NCI-H187 (cell line): ENCODE measurements around the gene WNT7A.

Experiments used
- DNase-seq, 2 experiments: peaks; one replicate each; lab custom pipeline; 2025; lab: John Stamatoyannopoulos, UW

Gene WNT7A

DNA sequence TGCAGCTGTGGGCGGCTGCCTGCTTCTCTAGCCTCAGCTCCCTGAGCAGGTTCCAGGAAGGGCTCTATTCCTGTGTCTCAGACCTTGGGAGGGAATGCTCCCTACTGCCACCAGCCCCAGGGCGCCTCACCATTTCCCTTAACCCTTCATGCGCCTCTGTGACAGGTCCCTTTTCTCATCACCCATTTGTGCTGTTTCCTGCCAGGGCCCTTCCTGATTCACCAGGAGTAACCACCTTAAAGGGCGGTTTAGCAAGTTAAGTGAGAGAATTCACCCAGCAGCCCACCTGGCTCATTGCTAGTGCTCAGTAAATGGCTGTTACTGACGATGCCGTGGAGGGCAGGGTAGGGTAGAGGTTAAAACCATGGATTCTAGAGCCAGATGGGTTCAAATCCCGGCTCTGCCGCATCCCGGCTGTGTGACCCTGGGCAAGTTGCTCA lies 87.8 kb downstream of the WNT7A start:
- DNase-seq, result no peak

DNA sequence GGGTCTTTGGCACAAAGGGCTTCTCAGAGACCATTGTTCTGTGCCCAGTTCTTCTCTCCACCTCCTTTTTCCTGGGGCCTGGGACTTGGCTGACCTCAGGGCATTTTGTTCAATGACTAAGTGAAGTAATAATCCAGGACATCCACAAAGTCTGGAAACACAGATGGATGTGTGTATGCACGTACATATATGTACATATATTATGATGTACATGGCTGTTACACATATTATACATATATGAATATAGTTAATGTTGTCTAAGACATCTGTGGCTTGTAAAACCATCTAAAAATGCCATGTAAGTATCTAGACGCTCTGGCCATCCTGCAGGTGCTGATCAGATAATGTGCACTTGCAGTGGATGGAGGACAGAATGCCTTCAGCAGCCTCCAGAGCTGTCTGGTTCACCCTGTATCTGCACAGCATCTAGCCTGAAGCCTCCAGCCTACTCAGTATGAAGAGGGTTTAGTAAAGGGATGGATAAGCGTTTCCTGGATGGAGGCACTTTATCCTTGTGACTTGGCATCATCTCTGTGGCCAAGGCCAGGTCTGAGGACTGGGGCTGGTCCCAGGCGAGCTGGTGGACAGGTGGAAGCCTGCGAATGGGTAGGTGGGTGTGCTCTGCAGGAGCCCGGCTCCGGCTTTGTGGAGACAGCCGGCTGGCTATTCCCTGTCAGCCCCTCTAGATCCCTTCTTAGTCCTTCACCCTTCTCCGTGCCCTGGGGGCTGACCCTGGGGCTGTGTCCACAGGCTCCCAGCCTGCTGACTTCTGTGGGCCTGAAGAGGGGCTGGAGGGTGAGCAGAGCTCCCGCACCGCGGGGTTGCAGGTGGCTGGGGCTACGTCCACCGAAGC lies 88.4 kb downstream of the WNT7A start:
- DNase-seq, result no peak

DNA sequence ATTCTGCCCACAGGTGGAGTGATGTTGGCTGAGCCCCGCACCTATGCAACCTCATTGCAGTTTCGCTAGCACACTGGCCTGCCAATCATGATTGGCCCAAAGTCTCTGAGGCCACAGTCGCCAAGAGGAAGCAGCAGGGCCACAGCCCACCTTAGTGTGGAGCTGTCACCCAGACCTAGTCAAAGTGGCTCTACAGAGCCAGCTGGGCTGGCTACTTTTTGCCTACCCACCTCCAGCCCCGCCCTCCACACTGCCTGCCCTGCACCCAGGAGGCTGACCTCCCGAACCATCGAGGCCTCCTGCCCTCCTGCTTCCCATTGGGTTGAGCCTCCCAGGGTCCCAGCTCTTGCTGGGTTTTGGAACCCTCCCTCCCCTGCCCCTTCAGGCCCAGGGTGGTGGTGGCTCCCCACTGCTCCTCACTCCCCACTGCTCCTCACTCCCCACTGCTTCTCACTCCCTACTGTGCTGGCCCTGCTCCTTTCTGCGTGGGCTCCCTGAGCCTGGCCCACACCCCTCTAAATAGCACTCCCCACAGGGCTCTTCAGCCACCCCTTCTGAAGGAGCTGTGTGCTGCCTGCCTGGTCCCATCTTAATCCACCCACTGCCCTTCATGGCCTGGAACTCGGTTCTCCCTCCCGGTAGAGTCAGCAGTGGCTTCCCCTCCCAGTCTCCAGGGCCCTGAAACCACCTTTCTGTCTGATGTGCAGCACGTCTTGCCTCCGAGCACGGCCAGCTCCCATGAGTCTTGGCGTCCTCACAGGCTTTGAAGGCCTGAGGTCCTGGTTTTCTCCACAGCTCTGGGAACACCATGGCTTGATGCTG lies 89.3 kb downstream of the WNT7A start:
- no peak for DNase-seq

DNA sequence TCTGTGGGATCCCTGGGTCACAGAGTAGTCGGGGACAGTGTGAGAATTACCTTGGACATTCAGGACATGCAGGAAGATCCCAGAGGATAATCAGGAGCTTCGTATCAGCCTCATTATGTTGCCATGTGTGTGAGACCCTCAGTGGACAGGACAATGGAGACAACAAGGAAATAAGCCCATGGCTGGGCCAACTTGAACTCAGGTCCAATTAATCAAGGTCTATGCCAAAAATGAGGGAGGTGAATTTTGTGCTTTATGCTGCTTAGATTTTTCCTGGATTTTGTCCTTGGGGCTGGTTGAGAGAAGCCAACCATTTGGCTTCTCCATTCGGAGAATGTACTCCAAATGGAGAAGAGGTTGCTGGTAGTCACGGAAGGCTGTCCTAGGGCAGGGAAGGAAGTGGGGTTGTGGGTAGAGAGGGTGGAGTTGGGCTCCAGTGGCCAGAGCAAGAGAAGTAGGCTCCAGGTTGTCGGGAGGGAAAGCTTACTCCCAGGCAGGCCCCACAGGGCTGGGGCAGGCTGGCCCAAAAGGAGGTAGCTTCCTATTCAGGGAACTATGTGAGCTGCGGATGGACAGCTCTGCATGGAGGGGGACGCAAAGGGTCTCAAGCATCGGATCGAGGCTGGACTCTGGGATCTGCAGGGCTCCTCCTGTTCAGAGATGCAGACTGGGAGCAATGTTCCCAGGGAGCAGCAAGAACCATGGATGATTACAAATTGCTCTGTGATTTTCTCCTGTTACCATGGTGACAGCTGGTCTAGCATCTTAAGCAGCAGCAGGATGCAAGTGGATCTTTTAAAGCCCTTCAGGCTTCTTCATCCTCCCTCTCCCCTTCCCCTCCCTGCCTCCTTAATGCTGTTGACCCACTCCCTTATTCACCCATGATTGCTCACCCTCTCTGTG lies 91.1 kb downstream of the WNT7A start:
- no peak for DNase-seq

DNA sequence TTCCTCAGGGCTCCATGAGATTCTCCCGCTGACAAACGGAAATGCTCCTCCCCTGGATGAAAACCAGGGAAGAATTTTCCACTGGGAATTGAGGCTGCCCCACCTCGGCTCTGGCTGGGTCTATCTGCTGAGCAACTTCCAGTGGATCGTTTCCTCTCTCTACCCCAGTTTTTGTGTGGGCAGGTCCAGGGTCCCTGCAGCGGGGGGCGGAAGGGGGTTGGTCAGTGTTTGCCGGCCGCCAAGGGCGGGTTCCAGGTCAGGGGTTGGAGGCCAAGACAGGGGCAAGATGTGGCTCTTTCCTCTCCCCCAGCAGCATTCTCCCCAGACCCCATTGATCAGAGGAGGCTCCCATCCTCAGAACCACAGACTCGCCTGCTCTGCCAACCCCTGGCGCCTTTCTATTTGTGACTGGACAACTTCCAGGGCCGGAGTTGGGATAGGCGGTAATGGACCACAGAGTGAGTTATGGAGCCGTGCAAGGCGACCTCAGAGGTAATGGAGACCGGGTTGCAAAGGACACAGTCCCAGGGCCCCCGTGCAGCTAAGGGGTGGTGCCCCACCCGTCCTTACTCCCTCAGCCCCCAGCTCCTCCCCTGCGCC lies 92.2 kb downstream of the WNT7A start:
- DNase-seq, result no peak

DNA sequence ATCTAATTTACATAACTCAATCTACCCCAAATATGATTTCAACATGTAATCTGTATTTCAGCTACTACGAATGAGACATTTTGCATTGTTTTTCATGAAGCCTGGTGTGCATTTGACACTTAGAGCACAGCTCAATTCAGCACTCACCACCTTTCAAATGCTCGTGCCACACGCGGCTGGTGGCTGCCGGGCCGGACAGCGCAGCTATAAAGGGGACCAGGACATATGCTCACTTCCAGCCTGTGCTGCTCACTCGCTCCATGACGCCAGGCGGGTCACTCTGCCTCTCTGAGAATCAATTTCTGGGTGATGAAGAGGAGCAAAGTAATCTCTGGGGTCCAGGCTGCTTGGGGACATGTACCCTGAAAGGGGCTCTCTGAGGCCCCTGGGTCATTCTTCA lies 93.1 kb downstream of the WNT7A start:
- DNase-seq, result no peak

DNA sequence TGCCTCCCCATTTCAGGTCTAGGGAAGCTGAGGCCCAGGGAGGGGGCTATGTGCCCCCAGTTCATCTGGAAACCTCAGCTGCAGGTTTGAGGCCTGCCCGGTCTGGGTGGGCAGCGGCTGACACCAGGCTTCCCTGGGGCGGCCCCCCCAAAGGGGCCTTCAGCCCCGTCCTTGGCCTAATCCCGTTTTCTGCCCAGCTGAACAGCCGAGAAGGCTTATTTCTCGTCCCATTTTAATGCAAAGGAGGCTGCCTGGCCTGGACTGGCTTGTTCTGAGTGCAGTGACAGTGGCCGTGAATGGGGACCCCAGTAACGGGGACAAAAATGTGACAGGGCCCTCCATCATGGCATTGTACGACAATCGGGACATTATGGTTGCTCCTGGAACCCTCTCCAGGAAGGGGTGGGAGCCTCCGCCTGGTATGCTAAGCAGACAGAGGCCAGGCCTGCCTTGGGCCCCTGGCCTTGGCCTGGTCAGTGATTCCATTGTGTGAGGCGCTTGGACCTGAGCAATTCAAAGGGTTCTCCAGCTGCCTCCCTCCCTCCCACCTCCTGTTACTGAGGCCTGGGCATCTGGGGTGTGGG lies 93.9 kb downstream of the WNT7A start:
- DNase-seq, result no peak

DNA sequence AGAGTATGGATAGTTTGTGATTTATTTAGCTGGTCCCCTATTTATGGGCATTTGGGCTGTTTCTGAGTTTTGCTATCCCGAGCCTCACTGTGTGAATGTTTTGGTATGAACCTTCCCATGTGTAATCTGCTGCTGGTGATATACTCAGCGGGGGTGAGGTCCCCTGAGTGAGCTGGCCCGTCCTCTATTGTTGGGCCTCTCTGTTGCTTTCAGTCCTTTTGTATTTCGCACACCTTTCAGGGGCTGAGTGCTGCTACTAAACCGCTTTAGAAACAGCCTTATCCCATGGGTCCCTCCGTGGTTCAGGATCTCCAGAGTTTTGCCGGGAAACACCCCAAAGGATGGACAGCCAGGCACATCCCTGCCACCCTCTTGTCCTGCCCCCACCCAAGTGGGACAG lies 94.5 kb downstream of the WNT7A start:
- DNase-seq, result no peak

DNA sequence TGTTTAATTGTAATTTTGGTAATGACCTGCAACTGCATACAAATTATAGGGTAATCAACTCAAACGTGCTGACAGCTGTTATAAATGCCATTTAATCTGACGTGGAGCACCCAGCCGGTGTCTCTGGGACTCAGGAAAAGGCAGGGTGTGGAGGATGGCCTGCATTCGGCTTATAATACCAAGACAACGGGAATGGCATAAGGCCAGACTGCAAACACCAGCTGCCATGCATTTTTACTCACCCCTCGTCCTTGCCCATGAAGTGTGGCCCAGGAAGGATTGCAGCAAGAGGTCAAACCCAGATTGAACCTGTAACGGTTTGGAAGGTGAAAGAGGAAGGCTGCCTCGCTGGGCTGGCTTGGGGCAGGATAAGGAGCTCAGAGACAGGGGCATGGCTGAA lies 96.4 kb downstream of the WNT7A start:
- DNase-seq, result no peak

DNA sequence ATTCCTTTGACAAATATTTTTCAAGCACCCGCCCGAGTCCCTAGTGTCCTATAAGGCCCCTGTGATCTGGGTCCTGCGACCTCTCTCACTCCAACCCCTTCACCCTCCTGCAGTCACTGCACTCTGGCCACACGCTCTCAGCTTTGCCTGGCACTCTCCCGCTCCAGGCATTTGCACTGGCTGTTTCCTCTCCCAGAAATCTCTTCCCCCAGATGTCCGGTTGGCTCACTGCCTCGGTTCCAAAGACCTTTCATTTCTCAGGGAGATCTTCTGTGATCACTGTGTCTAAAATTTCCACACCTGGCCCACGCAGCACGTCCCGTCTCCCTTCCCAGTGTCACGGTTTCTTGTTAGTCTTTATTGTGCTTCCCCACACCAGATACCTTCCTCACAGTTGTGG lies 97.4 kb downstream of the WNT7A start:
- DNase-seq, result no peak

DNA sequence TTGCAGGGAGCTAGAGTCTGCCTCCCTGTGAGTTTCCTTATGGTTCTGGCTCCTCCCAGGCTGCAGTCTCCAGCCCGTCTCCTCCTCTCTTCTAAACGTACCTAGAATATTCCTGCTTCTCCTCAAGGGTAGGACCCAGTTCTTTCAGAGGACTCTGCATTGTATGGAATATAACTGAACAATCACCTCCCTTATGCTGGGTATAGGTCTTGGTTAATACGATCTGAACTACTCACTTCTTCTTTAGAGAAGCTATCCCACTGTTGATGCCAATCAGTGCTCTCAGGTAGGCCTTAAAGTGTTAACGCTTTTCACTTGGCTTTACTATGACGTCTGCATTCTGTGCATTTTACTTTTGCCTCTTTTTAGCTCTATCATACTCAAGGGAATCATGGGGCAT lies 98.5 kb downstream of the WNT7A start:
- DNase-seq, result no peak

DNA sequence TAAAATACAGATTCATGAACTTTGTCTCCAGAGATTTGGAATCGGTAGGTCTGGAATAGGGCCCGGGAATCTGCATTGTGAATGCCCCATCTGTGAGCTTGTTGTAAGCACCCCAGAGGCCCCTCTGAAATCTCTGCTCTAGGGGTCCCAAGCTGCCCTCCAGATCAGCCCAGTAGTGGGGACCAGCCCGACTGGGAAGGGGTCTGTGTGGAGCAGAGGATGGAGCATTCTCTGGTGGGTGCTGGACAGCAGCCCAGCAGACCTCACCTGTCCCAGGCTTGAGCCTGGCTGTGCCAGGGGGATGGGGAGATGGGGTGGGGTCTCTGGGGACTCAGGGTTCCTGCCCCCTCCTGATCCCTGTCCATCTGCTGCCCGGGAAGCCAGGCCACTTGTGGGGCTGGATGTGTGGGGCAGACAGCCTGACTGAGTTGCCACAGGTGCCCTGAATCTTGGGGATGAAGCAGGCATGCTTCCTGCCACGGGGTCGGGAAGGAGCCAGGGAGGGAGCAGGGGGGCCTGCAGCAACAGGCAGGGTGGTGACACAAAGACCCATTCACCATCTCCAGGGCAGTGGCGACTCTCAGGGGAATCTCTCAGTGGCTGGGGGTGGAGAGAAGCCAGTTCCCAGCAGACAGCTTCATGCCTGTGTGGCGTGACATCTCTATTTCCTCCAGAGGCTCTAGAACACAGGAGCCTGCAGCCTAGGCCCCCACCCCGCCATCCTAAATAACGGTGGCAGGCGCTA lies 99.3 kb downstream of the WNT7A start:
- DNase-seq, result no peak

DNA sequence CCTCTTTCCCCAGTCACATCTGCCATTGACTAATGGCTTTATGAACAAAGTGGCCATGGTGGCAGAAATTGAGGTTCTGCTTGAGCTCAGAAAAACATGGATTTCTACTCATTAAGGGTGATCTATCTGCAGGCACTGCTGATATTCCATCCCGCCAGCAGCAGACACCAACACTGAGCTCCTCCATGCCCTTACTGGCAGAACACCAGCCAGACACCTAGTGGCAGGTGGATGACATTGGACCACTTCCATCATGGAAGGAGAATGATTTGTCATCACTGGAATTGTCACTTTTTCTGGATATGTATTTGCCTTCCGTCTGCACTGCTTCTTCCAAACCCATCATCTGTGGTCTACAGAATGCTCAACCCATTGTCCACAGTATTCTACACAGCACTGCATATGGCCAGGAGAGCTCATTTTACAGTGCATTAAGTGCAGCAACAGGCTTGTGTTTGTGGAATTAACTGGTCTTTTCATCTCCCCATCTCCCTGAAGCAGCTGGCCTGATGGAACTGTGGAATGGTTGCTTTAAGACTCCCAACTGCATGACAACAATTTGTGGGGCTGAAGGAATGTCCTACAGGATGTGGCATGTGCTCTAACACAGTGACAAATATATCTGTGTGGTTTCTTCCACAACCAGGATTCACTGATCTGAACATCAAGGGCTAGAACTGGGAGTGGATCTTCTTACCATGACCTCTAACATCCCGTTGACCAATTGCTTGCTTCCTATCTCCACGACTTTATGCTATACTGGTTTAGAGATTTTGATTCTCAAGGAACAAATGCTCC lies 103.4 kb downstream of the WNT7A start:
- DNase-seq, result no peak

DNA sequence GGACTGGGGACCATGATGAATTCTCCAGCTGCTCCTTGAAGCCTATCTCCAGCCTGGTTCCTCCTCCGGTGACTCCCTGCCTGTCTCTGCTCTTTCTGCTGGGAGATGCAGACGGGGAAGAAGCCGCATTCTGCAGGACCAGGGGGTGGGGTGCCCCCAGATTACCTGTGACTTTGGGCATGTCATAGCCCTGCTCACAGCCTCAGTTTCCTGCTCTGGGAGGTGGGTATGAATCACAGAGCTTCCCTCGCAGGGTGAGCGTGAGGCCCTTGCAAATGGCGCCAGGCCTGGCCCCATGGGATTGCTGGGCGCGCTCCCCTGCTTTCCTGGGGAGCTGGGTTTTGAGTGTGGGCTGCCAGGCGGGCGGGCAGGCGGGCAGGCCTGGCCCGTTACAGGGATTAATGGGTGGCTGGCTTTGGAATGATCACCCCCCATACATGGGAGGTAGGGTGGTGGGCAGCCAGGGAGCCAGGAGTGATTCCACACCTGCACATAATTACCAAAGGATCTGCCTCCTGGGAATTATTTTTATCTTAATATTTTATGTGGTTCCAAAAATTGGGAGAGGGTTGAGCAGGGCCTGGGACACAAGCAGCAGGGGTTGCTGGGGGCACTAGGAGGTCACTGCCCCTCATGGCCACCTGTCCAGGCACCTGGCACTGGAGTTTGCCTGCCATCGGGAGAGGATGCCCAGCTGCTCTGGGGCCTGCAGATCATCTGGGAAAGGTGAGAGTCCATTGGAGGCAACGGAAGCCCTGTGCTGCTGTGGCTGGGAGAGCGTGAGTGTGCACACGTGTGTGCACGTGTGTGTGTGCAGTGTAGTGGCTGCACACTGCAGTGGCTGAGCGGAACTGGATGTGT lies 106.8 kb downstream of the WNT7A start:
- DNase-seq, result no peak

DNA sequence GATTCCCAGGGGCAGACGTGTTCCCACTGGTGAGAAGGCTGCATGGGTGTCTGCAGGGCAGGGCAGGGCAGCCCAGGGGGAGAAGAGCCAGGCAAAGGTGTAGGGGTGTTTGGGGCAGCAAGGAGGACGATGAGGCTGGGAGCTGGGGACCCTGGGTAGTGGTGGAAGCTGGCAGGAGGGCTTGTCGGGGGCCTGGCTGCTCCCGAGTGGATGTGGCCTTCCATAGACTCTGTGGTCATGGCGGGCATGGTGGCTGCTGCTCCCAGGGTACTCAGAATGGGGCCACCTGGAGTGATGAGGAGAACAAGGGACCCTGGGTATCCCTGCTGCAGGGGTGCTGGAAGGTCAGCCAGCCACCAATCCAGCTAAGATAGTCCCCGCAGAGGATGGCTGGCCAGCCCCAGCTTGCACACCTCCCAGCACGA lies 107.5 kb downstream of the WNT7A start:
- DNase-seq, result no peak

DNA sequence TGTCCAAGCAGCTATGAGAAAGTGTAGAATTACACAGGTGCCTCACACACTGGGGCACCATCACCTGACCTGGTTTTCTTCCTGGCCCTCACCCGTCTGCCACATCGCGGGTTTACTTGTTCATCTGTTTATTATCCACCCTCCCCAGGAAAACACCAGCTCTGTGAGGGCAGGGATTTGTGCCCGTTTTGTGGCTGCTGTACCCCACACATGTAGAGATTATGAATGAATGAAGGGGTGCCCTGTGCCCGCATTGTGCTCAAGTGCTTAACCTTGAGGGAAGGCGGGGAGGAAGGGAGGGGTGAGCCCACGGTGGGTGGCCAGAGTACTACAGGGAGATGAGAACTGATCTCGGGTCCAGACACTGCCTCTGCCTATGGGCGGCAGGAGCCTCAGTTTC lies 108.4 kb downstream of the WNT7A start:
- no peak for DNase-seq

DNA sequence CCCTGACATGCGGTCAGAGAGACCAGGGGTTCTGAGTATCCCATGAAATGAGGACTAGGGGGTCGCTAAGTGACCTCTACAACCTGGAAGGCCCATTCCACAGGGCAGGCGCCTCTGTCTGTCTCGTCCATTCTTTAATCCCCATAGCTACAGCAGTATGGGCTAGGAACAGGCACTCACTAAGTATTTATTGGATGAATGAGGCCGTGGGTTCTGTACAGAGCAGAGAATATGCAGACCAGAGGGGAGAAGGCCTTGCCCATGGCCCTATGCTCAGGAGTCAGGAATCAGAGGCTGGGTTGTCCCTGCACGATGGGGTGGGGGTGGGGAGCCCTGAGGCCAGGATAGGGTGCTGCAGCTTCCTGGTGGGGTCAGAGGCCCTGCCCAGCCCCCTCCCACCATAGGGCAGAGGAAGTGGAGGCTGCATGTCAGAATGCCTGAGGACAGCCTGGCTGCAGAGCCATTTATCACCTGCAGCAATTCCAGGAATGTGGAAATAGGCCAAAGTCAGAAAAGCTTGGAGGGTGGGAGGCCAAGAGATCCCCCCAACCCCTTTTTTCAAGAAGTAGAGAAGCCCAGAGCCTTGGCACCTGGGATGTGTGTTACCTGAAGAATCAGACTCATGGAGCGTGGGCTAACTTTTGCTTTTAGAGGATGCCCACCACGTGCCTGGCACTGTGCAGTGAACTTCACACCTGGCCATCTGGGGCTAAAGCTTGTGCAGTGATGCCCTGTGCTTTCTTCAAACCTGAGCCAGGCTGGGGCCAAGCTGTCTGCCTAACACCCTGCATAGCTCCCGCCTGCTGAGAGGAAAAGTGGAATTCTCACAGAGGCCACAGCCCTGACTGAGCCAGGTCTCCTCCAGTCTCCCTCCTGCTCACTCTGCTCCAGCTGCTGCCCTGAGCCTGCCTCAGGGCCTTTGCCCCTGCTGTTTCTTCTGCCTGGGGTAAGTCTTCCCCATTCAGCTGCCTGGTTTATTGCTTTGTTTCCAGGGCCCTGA lies 109.4 kb downstream of the WNT7A start:
- DNase-seq, result no peak

DNA sequence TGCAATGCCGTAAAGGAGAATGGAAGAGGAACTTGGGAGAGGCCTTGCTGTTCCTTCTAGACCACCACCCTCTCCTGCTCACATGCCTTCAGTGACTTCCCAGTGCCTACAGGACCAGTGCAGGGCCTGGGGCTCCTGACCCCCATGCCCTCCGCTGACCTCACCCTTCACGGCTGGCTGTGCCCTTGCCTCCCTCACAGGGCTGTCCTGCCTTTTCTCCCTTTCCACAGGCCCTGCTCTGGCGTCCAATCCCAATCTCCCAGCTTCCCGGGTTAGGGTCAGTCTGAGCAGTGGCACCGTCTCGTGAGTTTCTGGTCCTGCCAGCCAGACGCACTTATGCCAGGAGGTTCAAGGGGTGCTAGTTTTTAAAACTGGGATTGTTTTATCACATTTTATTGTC lies 110.4 kb downstream of the WNT7A start:
- DNase-seq, result no peak
